ENCODE data around the gene CEP164. TPM values are rescaled to one million over a fixed set of nuclear protein-coding genes. Genes with fewer than 3 reads are reported as not detected.

Gene CEP164
- total RNA-seq, 6 experiments from 2014 or later = 29.0 to 35.6 (median 33.0) TPM

DNA sequence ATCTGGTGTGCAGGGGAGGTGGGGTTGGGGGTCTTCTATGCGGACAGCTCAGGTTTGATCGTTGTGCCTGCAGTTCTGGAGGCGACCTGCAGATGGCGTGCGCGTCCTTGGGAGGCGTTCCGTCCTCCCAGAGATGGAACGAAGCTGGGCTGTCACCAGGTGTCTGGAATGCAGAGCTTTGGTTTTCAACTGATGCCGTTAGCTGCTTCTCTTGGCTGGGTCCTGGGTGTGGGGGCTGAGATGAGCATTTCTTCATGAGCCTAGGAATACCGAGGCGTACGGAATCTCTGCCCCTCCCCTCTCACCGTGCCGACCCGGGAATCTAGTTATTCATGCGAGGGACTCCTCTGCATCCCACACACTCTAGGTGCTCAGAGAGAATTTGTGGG lies 98.6 kb downstream of the CEP164 start:
- peak; percentile 16 for DNase-seq
- Mint-ChIP-seq H3K27ac (no peak overlapping the region), H3K4me3 (no peak overlapping the region), H3K9me3 (no peaks in the 10 kb centered on the region), H3K4me1 (ENCODE audit: low read depth) (no peaks in the 10 kb centered on the region), H3K27me3 (ENCODE audit: insufficient read depth) (peaks cover 30% of the 10 kb centered on the region), H3K36me3 (ENCODE audit: low read depth) (no peaks in the 10 kb centered on the region)
- TF ChIP-seq, protein P1, sequence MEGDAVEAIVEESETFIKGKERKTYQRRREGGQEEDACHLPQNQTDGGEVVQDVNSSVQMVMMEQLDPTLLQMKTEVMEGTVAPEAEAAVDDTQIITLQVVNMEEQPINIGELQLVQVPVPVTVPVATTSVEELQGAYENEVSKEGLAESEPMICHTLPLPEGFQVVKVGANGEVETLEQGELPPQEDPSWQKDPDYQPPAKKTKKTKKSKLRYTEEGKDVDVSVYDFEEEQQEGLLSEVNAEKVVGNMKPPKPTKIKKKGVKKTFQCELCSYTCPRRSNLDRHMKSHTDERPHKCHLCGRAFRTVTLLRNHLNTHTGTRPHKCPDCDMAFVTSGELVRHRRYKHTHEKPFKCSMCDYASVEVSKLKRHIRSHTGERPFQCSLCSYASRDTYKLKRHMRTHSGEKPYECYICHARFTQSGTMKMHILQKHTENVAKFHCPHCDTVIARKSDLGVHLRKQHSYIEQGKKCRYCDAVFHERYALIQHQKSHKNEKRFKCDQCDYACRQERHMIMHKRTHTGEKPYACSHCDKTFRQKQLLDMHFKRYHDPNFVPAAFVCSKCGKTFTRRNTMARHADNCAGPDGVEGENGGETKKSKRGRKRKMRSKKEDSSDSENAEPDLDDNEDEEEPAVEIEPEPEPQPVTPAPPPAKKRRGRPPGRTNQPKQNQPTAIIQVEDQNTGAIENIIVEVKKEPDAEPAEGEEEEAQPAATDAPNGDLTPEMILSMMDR (IDR thresholded peaks at IDR 0.05) = peak; percentile 96

DNA sequence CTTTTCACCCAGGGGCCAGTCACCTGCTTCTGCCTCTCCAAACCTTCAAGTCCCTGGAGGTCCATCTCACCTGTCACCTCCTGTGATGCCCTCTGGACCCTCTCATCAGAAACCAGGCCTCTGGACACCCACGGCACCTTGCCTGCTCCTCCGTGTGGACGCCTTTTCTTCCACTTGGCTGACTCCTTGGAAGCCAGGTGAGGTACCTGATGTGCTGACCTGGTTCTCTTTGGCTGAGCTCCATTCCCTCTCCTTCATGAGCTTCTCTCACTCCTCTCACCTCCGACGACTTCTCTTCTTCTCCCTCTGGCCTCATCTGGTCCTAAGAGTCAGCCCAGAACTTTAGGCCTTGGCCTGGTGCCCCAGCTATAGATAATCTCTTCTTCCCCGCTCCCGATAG lies 99.3 kb downstream of the CEP164 start:
- Mint-ChIP-seq H3K4me3 (no peak overlapping the region), H3K27ac (no peak overlapping the region), H3K9me3 (no peaks in the 10 kb centered on the region), H3K36me3 (ENCODE audit: low read depth) (no peaks in the 10 kb centered on the region), H3K4me1 (ENCODE audit: low read depth) (no peaks in the 10 kb centered on the region), H3K27me3 (ENCODE audit: insufficient read depth) (peaks cover 33% of the 10 kb centered on the region)
- TF ChIP-seq, protein P1 (IDR thresholded peaks at IDR 0.05) = no peak
- no peak for DNase-seq

DNA sequence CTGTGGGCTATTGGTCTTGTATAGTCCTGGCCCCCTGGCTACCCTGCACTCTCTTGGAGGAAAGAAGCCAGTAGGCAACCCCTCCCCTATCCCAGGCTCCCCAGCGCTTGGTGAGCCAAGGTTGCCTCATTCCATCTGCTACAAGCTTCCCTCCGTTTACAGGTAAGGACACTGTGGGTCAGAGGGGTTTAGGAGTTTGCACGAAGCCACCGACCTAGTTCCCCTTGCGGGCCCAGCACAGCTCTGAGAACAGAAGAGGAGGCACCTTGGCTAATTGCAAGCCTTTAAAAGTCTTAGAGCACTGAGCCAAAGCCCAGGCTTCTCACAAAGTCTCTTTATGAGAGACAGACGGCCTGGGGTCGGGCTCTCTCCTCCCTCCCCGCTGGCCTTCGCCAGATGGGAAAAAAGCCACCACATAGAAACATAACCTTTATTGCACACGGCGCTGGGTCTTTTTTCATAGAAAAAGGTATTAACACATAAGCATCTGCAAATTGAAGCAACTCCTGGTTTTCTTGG lies 99.8 kb downstream of the CEP164 start:
- Mint-ChIP-seq H3K9me3 (no peaks in the 10 kb centered on the region), H3K36me3 (ENCODE audit: low read depth) (no peaks in the 10 kb centered on the region), H3K27me3 (ENCODE audit: insufficient read depth) (peaks cover 28% of the 10 kb centered on the region), H3K27ac (no peak overlapping the region), H3K4me1 (ENCODE audit: low read depth) (no peaks in the 10 kb centered on the region), H3K4me3 (no peak overlapping the region)
- DNase-seq = no peak
- TF ChIP-seq, protein P1 (IDR thresholded peaks at IDR 0.05) = no peak

DNA sequence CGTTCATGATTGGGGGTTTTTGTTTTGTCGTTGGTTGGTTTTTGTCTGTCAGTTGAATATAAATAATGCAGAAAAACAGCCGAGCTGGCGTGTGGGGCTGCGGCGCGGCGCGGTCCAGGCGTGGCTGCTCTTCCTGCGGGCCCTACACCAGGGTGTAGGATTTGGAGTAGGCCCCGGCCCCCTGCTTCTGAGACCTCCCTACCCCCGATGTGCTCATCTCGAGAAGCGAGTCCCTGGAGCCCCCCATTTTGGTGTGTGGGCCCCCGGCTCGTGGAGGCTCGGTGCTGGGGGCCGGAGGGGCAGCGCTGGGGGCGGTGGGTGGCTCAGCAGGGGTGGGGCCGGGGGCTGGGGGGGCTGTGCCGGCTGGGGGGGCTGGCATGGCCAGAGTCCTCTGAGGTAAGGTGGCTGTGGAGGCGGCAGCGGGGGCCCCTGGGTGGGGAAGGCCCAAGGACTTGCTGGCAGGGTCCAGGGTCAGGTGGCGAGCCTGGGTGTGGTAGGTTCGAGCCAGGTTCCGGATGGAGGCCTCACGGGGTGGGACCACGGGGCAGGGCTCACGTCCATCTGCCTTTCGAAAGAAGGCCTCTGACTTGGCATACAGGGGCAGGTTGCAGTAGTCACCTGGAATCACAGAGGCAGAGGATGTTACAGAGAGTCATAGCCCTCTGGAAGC lies 100.7 kb downstream of the CEP164 start:
- DNase-seq = no peak
- TF ChIP-seq, protein P1 (IDR thresholded peaks at IDR 0.05) = no peak
- no peak overlapping the region for H3K27ac Mint-ChIP-seq
- H3K9me3 Mint-ChIP-seq = no peaks in the 10 kb centered on the region
- H3K4me1 Mint-ChIP-seq (ENCODE audit: low read depth) = no peaks in the 10 kb centered on the region
- H3K27me3 Mint-ChIP-seq (ENCODE audit: insufficient read depth) = peaks cover 35% of the 10 kb centered on the region
- no peaks in the 10 kb centered on the region for H3K36me3 Mint-ChIP-seq (ENCODE audit: low read depth)
- H3K4me3 Mint-ChIP-seq = no peak overlapping the region

DNA sequence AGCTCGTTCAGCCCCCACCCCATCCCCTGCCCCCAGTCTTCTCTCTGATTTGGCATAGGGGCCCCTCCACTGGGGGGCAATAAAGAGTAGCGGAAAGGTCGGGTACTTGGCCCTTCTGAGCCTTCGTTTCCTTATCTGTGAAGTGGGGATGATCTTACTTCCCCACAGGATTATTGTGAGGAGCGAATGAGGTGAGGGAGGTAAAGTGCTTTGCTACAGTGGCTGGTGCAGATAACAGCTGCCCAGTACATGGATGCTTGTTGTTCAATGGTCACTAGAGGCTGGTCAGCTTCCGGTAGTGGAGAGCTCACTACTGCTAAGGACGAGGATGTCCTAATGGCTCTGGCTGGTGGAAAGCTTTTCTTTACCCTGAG lies 101.2 kb downstream of the CEP164 start:
- DNase-seq = no peak
- Mint-ChIP-seq H3K4me1 (ENCODE audit: low read depth) (no peaks in the 10 kb centered on the region), H3K27ac (no peak overlapping the region), H3K27me3 (ENCODE audit: insufficient read depth) (peaks cover 32% of the 10 kb centered on the region), H3K4me3 (no peak overlapping the region), H3K36me3 (ENCODE audit: low read depth) (no peaks in the 10 kb centered on the region), H3K9me3 (no peaks in the 10 kb centered on the region)
- TF ChIP-seq, protein P1 (IDR thresholded peaks at IDR 0.05) = no peak

Data from HFFc6 (cell line).